Muscle of arm (tissue), 12 donors: ENCODE results near the gene CBX1. TPM values are rescaled to one million over a fixed set of nuclear protein-coding genes. Genes with fewer than 3 reads are reported as not detected.
"Not testable (repeated sequence)": the region's sequence is repeated elsewhere in the genome, so short reads cannot be mapped to it uniquely, and the experiment has no call there.

Experiments
- DNase-seq: peaks from one replicate; pipeline ENCODE4 v3.0.0-alpha.2; 2013
- polyA plus RNA-seq, 12 donors: library from polyadenylated mRNA; unstranded; fragments of 120-200 nt; gene quantifications; one replicate each; pipeline ENCODE4 v1.2.1, GENCODE V29; 2013; ENCODE audit not compliant: insufficient read length in 12 of 12

CBX1 gene
- polyA plus RNA-seq, 12 donors = 76.0 to 134 (median 85.3) TPM; not detected in 1

DNA sequence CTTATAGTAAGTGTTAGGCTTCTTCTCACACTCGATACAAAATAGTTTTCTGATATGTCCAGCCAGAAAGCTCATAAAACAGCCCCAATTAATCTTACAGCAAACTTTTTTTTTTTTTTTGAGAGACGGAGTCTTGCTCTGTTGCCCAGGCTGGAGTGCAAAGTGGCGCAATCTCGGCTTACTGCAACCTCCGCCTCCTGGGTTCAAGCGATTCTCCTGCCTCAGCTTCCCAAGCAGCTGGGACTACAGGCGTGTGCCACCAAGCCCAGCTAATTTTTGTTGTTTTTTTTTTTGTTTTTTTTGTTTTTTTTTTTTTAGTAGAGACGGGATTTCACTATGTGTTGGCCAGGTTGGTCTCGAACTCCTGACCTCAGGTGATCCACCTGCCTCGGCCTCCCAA, 24.1 kb downstream of the CBX1 start:
- not testable (repeated sequence) for DNase-seq

DNA sequence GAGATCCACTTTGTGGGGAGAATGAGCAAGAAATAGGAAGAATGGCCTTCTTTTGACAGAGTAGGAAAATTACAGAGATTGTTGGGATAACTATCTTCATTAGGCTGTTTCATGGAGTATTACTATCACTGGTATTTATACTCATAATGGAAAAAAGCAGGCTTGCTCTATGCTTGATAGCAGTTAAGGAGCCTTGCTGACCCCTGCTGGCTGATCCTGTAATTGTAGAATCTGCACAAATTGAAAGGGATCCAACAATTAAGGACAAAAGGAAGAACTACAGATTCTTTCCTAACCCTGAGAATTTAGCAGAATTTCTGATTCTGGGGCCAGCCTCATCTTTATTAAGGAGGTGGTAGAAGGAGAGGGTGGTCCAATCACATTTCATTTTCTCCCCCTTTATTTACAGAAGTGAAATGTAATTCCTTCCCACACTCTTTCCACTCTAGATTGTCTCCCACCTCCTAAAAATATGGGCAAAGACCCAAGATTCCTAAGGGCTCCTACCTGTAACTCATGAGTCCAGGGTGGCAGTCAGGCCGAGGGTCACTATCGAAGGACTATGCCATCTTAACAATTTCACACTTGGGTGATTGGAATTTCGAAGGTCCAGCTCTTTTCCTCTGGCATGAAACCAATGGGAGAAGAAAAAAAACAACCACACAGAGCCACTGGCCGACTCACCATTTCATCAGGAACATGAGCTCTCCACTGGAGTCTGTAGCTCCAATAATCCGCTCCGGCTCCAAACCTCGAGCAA, 26.8 kb downstream of the CBX1 start:
- DNase-seq = peak; percentile 87

DNA sequence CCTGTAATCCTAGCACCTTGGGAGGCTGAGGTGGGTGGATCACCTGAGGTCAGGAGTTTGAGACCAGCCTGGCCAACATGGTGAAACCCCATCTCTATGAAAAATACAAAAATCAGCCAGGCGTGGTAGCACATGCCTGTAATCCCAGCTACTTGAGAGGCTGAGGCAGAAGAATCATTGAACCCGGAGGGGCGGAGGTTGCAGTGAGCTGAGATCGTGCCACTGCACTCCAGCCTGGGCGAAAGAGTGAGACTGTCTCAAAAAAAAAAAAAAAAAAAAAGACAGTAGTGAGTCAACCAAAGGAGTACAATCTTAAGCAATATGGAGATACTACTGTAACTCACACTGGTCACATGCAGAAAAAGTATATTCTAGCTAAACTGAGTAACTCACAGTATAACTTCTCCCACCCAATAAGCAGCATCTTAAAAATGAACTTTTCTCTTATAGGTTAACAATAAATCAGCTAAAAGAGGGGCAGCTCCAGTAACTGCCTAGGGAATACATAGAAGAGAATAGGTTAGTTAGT, 27.6 kb downstream of the CBX1 start:
- DNase-seq = not testable (repeated sequence)

DNA sequence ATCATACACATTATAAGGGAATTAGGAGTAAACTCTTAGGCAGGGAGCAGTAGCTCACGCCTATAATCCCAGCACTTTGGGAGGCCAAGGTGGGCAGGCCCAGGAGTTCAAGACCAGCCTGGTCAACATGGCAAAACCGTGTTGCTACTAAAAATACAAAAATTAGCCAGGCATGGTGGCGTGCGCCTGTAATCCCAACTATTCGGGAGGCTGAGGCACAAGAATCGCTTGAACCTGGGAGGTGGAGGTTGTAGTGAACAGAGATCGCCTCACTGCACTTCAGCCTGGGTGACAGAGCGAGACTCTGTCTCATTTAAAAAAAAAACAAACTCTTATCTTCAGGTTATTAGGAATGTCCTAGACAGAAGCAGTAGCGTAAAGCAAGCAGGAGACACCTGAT, 28.5 kb downstream of the CBX1 start:
- DNase-seq = not testable (repeated sequence)

DNA sequence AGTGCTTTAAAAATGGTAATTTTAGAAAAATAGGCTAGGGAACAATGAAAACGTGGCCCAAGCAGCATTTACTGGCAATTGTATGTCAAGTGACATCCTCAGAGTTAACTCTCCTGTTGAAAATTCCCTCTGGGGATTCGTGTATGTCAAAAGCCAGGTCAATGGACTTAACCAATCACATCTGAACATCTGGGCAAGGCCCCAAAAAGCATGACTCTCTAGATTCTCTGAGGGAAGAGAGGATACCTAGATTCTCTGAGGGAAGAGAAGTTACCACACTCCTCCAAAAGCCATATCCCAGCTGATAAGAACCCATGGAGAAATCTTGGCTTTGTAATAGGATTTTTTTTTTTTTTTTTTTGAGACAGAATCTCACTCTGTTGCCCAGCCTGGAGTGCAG, 29.6 kb downstream of the CBX1 start:
- no peak for DNase-seq

DNA sequence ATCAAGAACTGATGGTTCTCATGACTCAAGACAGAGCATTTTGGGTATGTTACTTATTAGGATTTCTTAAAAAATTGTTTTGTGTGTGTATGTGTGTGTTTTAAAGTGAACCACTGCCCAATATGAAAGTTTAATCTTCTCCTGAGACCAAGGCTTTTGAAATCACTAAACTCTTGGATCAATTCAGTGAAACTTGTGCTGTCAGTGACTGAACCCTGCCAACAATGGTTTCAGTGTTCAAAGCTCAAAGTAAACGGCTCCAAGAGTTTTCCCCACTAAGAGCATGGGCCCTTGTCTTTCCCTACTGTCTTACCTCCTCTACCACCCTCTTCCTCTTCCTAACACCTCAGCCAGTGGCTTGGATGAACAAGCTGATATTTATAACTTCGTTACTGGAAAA, 31.1 kb downstream of the CBX1 start:
- DNase-seq = no peak

DNA sequence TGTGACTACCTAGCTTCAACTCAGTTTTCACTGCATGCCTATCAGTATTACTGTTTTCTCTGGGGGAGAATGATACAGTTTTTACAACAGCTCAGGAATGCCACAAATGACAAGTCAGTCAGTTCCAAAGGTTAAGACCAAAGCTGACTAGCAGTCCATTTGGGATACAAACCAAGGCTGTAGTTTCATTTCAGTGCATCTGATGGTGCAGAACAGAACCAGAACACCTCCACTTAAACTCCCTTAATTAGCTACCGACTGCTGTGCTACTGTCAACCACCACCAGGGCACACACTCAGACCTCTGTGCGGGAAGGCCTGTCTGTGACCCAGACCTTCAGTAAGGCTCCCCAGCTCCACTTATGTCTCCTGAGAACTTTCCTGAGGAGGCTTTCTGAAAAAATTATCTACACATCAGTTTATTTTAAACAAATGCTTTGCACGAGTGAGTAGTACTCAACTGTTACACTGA, 32.8 kb downstream of the CBX1 start:
- no peak for DNase-seq

DNA sequence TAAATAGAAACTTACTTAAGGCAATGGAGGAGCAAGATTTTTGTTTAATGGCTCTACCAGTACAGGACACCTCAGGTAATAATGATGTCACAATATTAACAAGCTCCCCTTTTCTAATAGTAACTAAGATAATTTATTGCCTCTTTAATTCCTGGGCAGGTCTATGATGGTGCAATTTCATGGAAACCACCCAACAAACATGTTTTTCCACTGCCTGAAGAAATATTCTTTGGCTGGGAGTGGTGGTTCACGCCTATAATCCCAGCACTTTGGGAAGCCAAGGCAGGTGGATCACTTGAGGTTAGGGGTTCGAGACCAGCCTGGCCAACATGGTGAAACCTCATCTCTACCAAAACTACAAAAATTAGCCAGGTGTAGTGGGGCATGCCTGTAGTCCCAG, 33.5 kb downstream of the CBX1 start:
- DNase-seq = not testable (repeated sequence)

DNA sequence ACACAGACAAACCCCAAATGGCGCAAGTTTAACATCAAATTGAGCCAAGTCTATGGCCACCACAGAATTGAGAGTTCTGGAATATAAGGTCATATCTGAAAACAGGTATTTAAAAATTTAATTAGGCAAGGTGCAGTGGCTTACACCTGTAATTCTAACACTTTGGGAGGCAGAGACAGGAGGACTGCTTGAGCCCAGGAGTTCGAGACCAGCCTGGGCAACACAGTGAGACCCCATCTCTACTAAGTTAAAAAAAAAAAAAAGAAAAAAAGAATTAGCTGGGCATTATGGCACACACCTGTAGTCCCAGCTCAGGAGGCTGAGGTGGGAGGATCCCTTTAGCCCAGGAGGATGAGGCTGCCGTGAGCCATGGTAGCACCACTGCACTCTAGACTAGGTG, 34.0 kb downstream of the CBX1 start:
- DNase-seq = no peak

DNA sequence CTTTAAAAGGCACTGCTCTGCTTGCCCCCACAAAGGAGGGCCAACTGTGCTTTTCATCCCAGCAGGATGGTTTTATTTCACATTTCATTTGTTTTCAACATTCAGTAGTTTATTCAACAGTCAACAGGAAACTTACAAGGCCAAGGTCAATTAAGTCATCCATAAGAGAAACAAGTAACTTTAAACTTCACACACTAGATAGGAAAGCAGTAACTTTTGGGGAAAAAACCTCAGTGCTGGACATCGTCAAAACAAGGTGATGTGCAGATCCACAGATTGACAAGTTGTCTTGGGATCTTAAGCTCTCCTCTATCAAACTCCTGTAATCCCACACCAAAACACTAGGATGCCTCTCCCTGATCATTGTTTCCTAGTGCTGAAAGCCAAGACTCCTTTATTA, 34.6 kb downstream of the CBX1 start:
- DNase-seq = no peak

DNA sequence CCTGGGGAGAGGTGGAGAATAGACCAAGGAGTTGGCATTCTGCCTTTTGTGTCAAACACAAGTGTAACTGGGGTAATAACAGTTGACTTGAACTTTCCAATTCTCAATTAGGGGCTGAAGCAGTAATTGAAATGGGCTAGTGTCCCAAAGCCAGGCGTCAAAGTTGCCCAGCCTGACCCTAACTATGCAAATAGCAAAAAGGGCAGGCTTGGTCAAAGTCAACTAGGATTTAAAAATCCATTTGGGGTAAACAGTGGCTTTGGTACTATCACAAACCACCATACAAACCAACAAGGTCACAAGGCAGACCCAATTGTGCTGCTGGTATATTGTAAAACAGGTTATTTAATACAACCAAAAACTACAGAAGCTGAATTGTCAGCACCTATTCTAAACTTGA, 35.1 kb downstream of the CBX1 start:
- no peak for DNase-seq

DNA sequence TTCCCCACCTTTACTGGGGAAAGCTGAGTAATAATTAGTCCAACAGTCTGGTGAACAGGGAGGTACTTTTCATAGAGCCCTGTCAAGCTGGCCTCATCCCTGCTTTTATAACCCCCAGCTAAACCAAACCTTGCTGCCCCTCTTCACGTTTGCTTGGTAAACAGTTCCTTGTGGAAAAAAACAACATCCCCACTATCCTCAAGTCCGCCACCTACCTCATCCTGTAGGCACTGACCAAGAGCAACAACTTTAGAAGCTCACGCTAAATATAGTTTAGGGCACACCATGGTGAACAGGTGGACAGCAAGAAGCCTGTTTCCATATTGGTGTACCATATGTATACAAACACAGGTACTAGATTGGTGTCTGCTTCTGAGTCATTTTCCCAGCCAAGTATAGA, 36.6 kb downstream of the CBX1 start:
- no peak for DNase-seq

DNA sequence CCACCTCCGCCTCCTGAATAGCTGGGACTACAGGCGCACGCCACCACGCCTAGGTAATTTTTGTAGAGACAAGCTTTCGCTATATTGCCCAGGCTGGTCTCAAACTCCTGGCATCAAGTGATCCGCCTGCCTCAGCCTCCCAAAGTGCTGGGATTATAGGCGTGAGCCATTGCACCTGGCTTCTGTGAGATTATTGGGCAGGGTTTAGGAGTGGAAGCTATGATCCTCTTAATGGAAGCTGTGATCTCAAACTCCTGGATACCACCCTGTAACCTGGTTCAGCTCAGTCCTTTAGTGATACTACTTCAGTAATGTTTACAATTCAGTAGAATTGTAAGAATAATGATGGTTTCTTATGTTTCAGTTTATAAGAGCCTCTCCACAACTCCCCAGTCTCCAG, 39.0 kb downstream of the CBX1 start:
- DNase-seq = no peak

DNA sequence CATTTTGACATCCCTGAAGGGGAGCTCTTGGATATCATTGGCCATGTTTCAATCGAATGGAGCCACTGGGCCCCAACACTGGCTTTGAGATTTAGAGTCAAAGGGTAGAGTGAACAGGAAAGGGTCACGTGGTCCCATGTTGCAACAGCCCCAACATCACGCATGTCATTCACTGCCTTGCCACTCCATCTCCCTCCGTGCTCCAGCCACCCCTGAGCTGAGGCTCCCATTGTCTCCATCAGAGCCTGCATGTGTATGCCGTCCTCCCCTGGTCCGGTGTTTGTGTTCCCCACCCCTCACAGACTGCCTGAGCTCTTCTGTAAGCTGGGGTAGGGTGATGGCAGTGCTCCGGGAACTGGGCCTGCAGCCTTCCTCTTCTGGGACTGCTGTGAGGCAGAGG, 41.0 kb downstream of the CBX1 start:
- DNase-seq = no peak

DNA sequence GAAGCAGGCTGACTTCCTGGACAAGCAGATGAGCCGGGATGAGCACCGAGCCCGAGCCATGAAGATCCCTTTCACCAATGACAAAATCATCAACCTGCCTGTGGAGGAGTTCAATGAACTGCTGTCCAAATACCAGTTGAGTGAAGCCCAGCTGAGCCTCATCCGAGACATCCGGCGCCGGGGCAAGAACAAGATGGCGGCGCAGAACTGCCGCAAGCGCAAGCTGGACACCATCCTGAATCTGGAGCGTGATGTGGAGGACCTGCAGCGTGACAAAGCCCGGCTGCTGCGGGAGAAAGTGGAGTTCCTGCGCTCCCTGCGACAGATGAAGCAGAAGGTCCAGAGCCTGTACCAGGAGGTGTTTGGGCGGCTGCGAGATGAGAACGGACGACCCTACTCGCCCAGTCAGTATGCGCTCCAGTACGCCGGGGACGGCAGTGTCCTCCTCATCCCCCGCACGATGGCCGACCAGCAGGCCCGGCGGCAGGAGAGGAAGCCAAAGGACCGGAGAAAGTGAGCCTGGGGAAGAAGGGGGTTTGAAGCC, 42.1 kb downstream of the CBX1 start:
- no peak for DNase-seq

DNA sequence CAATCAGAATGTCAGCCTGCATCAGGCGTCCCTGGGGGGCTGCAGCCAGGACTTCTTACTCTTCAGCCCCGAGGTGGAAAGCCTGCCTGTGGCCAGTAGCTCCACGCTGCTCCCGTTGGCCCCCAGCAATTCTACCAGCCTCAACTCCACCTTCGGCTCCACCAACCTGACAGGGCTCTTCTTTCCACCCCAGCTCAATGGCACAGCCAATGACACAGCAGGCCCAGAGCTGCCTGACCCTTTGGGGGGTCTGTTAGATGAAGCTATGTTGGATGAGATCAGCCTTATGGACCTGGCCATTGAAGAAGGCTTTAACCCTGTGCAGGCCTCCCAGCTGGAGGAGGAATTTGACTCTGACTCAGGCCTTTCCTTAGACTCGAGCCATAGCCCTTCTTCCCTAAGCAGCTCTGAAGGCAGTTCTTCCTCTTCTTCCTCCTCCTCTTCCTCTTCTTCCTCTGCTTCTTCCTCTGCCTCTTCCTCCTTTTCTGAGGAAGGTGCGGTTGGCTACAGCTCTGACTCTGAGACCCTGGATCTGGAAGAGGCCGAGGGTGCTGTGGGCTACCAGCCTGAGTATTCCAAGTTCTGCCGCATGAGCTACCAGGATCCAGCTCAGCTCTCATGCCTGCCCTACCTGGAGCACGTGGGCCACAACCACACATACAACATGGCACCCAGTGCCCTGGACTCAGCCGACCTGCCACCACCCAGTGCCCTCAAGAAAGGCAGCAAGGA, 42.7 kb downstream of the CBX1 start:
- DNase-seq = no peak

DNA sequence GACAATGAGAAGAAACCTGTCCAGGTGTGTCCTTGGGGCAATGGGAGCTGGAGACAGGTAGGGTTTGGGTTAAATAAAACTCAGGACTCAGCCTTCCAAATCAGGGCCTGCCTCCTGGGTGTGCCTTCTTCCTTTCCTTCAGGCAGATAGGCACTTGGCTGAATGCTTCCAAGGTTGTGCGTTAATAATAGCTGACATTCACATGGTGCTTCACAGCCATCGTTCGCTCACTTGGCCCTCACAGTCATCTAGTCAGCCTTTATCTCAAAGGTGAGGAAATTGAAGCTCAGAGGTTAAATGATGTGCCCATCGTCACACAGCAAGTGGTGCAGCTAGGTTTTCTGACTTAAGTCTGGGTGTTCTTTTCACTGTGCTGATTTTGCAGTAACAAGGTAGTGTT, 43.7 kb downstream of the CBX1 start:
- DNase-seq = no peak

DNA sequence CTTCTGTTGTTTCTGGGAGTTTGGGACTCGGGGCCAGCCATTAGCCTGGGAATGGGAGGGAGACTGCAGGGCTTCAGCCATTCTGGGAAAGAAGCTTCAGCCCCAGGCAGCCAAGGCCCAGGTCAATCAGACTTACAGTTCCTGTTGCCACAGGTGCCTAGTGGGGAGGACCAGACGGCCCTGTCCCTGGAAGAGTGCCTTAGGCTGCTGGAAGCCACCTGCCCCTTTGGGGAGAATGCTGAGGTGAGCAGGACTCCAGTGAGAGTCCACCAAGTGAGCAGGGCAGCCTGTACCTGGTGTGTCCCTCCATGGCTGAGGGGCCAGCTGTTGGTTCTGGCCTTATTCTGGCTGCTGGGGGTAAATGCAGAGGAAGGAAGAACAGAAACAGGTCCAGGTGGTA, 44.4 kb downstream of the CBX1 start:
- no peak for DNase-seq

DNA sequence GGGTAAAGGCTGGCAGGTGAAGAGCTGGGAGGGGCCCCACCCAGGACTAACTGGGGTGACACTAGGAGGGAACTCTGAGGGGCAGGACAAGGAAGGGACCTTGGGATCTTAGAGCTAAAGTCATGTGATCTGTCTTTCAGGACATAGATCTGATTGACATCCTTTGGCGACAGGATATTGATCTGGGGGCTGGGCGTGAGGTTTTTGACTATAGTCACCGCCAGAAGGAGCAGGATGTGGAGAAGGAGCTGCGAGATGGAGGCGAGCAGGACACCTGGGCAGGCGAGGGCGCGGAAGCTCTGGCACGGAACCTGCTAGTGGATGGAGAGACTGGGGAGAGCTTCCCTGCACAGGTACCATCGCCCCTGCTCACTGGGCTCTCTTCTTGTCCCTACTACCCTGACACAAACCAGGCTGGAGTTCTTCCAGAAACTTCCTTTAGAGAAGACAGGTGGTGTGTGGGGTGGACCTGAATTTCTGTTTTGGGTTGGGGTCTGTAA, 45.0 kb downstream of the CBX1 start:
- DNase-seq = no peak

DNA sequence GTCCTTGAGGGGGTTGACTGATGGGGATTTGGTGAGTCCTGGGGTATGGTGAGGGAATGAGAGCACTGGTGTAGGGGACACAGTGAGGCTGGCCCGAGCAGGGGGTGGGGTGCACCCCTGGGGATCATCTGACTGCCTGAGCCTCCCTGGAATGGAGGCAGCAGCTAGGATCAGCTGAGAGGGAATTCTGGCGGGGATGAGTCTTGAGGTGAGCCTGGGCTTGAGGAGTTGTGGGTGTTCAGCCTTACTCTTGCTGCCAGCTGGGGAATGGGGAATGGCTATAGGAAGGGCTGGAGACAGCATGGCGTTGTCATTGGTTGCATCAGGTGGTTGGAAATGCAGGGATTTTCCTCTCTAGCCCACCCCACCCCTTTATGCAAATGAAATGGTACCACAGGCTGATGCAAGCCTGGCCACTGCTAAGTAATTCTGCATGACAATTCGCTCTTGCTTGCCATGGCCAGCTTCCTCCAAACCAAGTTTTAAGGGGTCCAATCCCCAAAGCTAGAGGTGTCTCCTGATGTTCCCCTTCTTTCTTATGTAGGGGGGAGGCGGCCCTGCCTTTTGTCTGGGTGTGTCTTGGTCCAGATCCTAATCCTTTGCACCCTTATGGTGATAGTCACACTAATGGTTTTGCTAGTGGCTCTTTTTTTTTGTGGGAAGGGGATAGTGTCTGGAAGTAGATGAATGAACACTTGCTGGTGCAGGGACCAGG, 45.6 kb downstream of the CBX1 start:
- DNase-seq = no peak

DNA sequence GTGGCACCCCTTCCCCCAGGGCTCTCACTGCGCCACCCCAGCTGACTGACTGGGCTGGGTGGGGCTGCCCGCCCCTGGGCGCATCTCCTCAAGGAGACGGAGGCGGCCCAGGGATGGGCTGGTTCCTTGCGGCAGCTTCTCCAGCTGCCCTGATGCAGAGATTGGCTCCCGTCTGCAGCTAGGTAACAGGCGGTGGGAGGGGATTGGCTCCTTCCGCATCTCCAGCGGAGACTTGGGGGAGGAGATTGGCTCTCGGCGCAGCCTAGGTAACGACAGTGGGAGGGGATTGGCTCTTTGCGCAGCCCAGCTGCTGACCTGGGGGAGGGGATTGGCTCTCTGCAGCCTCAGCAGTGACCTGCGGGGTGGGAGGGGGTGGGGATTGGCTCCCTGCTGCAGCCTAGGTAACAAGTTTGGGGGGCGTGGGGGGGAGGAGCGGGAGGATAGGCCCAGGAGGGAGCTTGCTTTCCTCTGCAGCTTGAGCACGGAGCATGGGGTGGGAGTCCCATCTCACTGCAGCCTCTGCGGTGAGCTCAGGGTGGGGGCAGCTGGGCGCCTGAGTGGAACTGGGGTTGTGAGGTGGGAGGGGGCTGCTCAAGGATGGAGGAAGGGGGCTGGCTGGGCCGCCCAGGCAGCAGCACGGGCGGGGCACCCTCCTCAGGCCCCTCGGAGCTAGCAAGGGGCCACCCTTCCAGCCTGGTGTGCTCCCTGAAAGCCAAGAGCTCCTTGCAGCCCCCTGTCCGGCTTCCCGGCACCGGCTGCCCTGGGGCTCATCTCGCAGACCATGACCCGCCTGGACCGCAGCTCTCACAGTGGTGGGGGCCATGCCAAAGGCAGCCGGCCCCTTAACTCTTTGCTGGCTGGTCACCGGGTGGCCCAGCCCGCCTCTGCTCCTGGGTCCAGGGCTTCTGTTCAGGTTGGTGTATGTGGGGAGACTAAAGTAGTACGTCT, 46.8 kb downstream of the CBX1 start:
- no peak for DNase-seq
